GM10248 (cell line): ENCODE results near the gene OLR1.
A peak's percentile ranks its signal among the peaks of the same experiment; 100 is the strongest.

Source experiments
- CTCF ChIA-PET: fragments of 300-600 bp; sonication (Branson Sonifier 250); formaldehyde crosslinking; extraction: SDS; loops from one replicate; lab custom pipeline; 2021; ENCODE audit warnings: antibody characterized with exemption; lab: Yijun Ruan, JAX
- POLR2A ChIA-PET: fragments of 350-650 bp; sonication (Branson Sonifier 250); formaldehyde crosslinking; extraction: SDS; loops from one replicate; lab custom pipeline; 2020; ENCODE audit warnings: antibody characterized with exemption; lab: Yijun Ruan, JAX
- DNase-seq: peaks from one replicate; pipeline ENCODE4 v3.0.0; 2012; ENCODE audit errors: extremely low spot score
- CTCF ChIP-seq: IDR thresholded peaks from 2 replicates; pipeline ENCODE4 v1.5.1; 2012; ENCODE audit warnings: mild to moderate bottlenecking, low read depth; ENCODE audit errors: extremely low read depth, missing control alignments, control extremely low read depth

The OLR1 gene

DNA sequence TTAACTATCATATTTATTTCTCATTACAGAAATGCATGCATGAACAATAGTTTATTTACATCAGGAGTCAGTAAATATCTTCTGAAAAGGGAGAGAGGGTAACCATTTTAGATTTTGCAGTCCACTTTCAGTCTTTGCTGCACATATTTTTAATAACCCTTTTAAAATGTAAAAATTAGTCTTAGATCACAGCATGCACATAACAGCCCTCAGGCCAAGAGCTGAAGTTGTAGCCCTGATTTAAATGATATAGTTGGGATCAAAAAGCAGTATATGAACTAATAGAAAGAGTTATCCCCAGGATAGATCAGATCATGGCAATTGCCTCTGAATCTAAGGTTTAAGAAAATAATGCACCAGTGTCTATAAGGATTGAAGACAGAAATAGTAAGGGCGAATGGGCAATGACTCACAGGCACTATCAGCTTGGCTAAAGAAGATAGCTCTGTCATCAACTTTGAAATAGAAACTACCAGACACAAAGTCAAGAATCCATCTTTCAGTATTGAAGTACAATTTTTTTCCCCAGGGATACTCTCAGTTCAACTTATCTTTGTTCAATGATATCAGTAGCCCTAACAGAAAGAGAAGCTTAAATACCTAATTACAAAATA, 28.8 kb downstream of the OLR1 start:
- no peak for TF ChIP-seq CTCF
- CTCF ChIA-PET: interaction anchor here (0.7 to 4.0 kb wide), 8 partner anchors 9 to 394 kb away, joined by 3 to 32 read pairs (median 4); partner anchors contain the start of genes CLEC12B and CLEC9A
- DNase-seq: no peak
- POLR2A ChIA-PET: no interaction called here

- ChIA-PET CTCF (interaction anchor here (0.9 to 4.0 kb wide), 23 partner anchors 9 to 397 kb away, joined by 3 to 32 read pairs (median 4); partner anchors contain the start of genes CD69, CLEC12B, CLEC1A and CLEC7A), POLR2A (no interaction called here)
- DNase-seq: peak; percentile 35
- TF ChIP-seq CTCF: peak; percentile 38
These were observed 31.9 kb downstream of the OLR1 start for GRCh38 chr12:10140001-10140400.

GRCh38 chr12:10136637-10137205, 35.2 kb downstream of the OLR1 start:
- ChIA-PET CTCF (interaction anchor here (0.7 to 1.9 kb wide), 4 partner anchors 9 to 323 kb away, joined by 3 to 8 read pairs (median 4); no protein-coding TSS in a partner anchor), POLR2A (no interaction called here)
- TF ChIP-seq CTCF: no peak
- DNase-seq: no peak

DNA sequence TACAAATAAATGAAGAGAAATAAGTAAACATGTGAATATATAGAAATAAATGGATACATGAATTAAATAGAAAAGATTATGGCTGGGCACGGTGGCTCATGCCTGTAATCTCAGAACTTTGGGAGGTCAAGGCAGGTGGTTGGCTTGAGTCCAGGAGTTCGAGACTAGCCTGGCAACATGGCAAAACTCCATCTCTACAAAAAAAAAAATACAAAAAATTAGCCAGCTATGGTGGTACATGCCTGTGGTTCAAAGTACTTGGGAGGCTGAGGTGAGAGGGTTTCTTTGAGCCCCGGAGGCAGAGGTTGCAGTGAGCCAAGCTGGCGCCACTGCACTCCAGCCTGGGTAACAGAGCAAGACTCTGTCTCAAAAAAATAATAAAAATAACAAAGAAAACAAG, 36.8 kb downstream of the OLR1 start:
- TF ChIP-seq CTCF: no peak
- no peak for DNase-seq
- CTCF ChIA-PET: interaction anchor here (1.2 to 1.6 kb wide), 2 partner anchors 15 to 17 kb away, joined by 3 to 4 read pairs; no protein-coding TSS in a partner anchor
- POLR2A ChIA-PET: interaction anchor here (0.6 kb wide), 1 partner anchor 1139 kb away, joined by 4 read pairs; no protein-coding TSS in a partner anchor

GRCh38 chr12:10132850-10133370, 39.0 kb downstream of the OLR1 start:
- no peak for TF ChIP-seq CTCF
- DNase-seq: no peak
- POLR2A ChIA-PET: no interaction called here
- CTCF ChIA-PET: interaction anchor here (0.9 to 1.0 kb wide), 2 partner anchors 186 to 382 kb away, joined by 3 read pairs; no protein-coding TSS in a partner anchor

DNA sequence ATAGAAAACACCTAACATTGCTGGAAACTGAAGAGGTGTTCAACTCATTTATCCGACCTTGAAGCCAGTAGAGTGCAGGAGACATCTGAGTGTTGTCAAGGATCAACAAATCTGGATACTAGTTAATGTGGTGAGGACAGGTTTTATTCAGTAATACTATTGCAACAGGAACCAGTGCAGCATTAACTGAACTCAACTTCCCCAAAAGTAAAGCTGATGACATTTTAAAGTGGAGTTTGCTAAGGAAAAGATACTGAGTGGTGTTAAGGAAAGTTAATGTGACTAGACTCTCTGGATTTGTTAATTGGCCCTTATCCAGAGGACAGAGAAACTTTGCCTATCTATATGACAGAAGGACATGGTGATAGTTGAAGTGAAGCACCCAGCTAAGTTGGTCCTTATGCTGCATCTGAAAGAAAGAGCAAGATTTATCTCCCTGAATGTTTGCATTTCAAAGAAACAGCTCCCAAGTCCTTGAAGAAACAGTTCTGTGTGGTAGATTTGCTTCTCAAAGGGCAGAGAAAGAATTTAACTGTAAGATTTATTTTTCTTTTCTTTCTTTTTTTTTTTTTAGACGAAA, 40.7 kb downstream of the OLR1 start:
- POLR2A ChIA-PET: no interaction called here
- CTCF ChIA-PET: interaction anchor here (1.2 to 2.4 kb wide), 2 partner anchors 9 to 383 kb away, joined by 3 to 12 read pairs; no protein-coding TSS in a partner anchor

More for the DNA sequence above, 40.7 kb downstream of the OLR1 start:
- TF ChIP-seq CTCF: no peak
- no peak for DNase-seq
